HUES64 (cell line): ENCODE data around the gene TMEM250.

Source experiments
- H3K27ac ChIP-seq: 2 replicates; pipeline ENCODE4 v1.7.0; 2013; ENCODE audit warnings: low read depth, low read length, inconsistent platforms
- H3K27me3 ChIP-seq: 2 replicates; pipeline ENCODE4 v1.6.1; 2013; ENCODE audit warnings: mild to moderate bottlenecking, low read length; ENCODE audit not compliant: insufficient read depth
- H3K36me3 ChIP-seq: 2 replicates; pipeline ENCODE4 v1.6.1; 2013; ENCODE audit warnings: mild to moderate bottlenecking, low read length; ENCODE audit not compliant: insufficient read depth
- H3K4me1 ChIP-seq: 2 replicates; pipeline ENCODE4 v1.6.1; 2013; ENCODE audit warnings: mild to moderate bottlenecking, low read length, moderate library complexity; ENCODE audit not compliant: insufficient read depth
- H3K4me3 ChIP-seq: 2 replicates; pipeline ENCODE4 v1.5.1; 2013; ENCODE audit warnings: mild to moderate bottlenecking, low read length, moderate library complexity
- H3K9ac ChIP-seq: 2 replicates; pipeline ENCODE4 v1.6.1; 2013; ENCODE audit warnings: mild to moderate bottlenecking, low read depth, low read length
- H3K9me3 ChIP-seq: 2 replicates; pipeline ENCODE4 v1.6.1; 2013; ENCODE audit warnings: low read depth, low read length; ENCODE audit not compliant: insufficient read depth
- WGBS: fragments of 150-250, 120-280 bp; methylation state at CpG from one replicate; pipeline ENCODE4 v1.1.7; 2013; ENCODE audit warnings: missing lambda C conversion rate; 5-methylcytosine and 5-hydroxymethylcytosine counted together

Gene TMEM250

DNA sequence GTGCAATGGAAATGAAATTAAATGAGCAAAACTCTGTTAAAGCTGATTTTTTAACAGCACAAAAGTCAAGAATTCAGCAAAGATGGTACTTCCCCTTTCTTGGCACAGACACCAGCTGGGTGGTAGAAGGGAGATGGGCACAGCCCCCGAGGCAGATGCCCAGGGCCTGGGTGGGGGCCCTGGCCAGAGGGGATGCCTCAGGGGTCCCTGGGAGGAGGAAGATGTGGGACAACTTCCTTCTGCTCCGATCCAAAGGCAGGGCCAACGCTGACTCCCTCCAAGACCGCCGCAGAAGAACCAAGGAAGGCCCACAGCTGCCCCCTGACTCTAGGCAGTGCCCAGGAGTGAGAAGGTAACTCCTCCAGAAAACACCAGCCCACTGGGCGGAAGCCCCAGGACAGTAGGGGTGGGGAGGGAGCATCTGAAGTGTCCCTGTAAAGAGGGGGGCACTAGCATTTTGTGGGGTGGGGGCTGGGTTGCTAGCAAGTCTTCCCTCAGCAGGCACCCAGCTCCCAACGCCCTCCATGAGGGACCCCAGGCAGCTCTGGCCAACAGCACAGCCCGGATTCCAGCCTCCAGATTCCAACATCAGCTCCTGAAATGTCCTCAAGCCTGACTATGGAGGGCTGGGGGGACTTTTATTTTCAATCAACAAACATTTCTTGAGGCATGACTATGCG, 28.5 kb downstream of the TMEM250 start:
- peak overlapping the region; percentile 51 for H3K27ac ChIP-seq
- 83% methylated on average over 9 of the region's 9 CpGs for WGBS
- H3K4me3 ChIP-seq: no peak overlapping the region
- H3K27me3 ChIP-seq: peaks cover 15% of the 10 kb centered on the region
- H3K36me3 ChIP-seq: no peaks in the 10 kb centered on the region
- no peak overlapping the region; the same call in 1 of the 2 replicates for H3K9ac ChIP-seq
- peaks cover 21% of the 10 kb centered on the region for H3K4me1 ChIP-seq
- no peaks in the 10 kb centered on the region for H3K9me3 ChIP-seq

DNA sequence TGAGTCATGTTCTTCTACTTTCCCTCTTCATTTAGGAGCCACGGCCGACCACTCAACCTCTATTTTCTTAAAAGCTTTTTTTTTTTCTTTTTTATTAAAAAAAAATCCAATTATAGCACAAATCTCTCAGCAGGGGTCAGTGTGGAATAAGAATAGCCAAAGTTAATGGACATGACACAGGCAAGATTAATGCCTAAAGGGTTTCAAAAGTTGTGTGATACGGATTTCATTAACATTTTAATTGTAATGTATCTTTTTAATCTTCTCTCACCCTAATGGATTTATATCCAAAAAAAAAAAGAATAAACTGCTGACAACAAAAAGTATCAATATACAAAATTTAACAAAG, 29.0 kb downstream of the TMEM250 start:
- no peaks in the 10 kb centered on the region for H3K36me3 ChIP-seq
- no peaks in the 10 kb centered on the region for H3K9me3 ChIP-seq
- peaks cover 21% of the 10 kb centered on the region for H3K4me1 ChIP-seq
- no peak overlapping the region for H3K27ac ChIP-seq
- no peak overlapping the region for H3K4me3 ChIP-seq
- H3K27me3 ChIP-seq: peaks cover 15% of the 10 kb centered on the region
- WGBS: 75% methylated on average over 2 of the region's 3 CpGs
- H3K9ac ChIP-seq: no peak overlapping the region

DNA sequence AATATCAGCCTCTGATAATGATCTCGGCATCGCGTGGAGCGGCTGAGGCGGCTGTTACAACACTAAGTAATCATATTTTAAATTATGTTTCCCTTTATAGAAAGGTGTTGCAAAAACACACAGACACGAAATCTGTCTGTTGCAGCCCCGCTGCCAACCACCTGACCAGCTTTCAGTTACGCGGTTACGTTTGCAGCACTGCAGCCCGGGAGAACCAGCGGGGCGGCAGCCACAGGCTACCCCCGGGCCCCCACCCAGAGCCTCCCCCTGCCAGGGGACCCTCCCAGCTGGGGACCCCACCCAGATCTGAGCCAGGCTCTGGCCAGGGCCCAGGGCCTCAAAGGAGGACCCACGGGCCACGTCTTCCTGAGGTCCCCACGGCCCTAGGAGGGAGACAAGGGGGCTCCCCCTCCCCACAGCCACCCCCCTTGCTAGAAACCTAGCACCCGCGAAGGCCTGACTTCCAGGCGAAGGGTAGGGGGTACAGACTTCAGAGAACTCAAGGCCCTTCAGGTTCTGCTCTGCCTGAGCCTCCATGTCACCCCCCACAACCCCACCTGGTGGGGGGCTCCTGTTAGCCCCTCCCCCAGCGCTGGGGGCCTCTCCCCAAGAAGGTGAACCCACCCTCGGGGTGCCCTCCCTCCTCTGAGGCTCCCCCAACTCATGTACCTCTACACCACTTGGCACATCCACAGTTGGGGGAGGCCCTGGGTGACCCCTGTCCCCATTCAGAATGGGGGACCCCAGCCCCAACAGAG, 29.6 kb downstream of the TMEM250 start:
- 81% methylated on average over 17 of the region's 22 CpGs for WGBS
- no peak overlapping the region for H3K27ac ChIP-seq
- peaks cover 20% of the 10 kb centered on the region for H3K4me1 ChIP-seq
- peaks cover 9% of the 10 kb centered on the region for H3K27me3 ChIP-seq
- no peak overlapping the region for H3K9ac ChIP-seq
- no peaks in the 10 kb centered on the region for H3K36me3 ChIP-seq
- no peak overlapping the region for H3K4me3 ChIP-seq
- no peaks in the 10 kb centered on the region for H3K9me3 ChIP-seq

DNA sequence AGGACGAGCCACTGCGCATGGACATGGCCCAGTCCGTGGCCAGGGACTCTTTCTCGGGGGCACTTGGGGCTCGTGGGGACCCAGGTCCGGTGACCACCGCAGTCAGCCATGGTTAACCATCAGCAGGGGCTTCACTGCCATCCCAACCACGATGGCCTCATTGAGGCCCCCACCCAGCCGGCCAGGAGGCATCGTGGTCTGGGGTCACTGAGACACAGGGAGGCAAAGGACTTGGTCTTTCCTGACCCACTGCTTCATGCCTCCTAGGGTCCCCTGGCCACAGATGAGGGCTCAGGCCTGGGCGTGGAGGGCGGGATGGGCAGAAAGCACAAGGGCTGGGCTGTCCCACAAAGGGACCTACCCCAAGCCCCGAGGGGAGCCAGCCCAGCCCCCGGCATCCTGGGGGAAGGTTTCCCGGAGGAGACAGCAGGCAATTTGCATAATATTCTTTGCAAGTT, 30.2 kb downstream of the TMEM250 start:
- Histone ChIP-seq H3K4me3 (no peak overlapping the region), H3K27me3 (peaks cover 4% of the 10 kb centered on the region), H3K9me3 (no peaks in the 10 kb centered on the region), H3K9ac (no peak overlapping the region), H3K36me3 (no peaks in the 10 kb centered on the region), H3K4me1 (peaks cover 17% of the 10 kb centered on the region), H3K27ac (no peak overlapping the region)
- 85% methylated on average over 15 of the region's 15 CpGs for WGBS

DNA sequence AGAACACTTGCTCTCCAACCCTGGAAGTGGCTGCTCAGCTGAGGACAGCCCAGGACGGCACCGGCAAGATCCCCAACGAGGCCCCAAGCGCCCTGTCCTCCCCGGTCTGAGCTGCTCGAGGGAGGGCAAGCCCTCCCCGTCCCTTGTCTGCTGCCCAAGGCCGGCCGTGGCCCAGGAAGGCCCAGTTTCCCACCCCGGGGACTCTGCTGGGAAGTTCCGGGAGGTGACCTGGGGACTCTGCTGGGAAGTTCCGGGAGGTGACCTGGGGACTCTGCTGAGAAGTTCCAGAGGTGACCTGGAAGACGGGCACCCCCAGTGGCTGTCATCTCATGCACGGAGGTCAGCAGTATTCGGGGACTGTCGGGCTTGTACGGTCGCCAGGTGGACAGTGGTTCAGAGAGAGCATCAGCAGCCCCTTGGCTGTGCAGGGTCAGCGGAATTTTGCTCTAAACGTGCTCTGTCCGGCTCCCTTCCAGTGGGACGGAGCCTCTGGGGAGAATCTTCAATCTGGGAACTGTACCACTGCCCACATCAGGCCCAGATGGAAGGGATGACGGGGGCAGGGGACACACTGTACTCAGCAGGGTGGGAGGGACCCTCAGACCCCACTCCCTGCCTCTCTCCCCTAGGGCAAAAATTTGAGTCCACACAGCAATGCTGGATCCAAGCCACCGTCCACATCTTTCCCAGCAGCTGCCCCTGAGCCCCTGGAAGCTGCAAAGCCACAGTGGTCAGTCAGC, 30.8 kb downstream of the TMEM250 start:
- no peaks in the 10 kb centered on the region; the same call in 1 of the 2 replicates for H3K27me3 ChIP-seq
- peaks cover 17% of the 10 kb centered on the region for H3K4me1 ChIP-seq
- no peaks in the 10 kb centered on the region for H3K9me3 ChIP-seq
- H3K9ac ChIP-seq: no peak overlapping the region
- no peak overlapping the region for H3K27ac ChIP-seq
- H3K36me3 ChIP-seq: no peaks in the 10 kb centered on the region
- H3K4me3 ChIP-seq: no peak overlapping the region
- WGBS: 87% methylated on average over 24 of the region's 24 CpGs

DNA sequence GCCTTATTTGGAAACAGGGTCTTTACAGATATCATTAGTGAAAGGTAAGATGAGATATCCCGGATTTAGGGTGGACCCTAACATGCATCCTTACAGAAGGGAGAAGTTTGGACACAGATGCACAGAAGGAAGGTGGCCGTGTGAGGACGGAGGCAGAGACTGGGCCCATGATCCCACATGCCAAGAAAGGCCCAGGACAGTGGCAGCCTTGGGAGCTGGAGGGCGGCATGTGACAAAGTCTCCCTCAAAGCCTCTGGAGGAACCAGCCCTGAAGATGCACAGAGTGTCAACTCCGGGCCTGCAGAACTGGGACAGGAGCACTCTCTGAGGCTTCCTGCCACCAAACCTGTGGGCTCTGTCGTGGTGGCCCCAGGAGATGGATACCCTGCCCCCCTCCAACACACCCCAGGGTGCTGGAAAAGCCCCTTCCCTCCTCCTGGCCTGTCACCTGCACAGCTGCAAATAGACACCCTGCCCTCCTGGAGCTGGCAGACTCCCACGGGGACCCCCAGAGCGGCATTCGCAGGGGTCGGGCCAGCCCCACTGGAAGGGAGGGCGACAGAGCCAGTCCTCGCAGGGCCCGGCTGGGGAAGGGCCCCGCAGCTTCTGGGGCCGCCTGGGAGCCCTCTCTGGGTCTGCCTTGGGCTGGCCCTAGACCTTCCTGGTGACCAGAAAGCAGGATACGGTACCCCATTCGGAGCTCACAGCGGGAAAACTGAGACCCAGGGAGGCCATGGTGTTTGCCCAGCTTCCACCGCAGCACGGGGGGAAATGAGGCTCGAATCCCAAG, 31.5 kb downstream of the TMEM250 start:
- no peak overlapping the region for H3K9ac ChIP-seq
- H3K27ac ChIP-seq: no peak overlapping the region
- H3K4me1 ChIP-seq: peaks cover 17% of the 10 kb centered on the region
- H3K9me3 ChIP-seq: no peaks in the 10 kb centered on the region
- H3K27me3 ChIP-seq: no peaks in the 10 kb centered on the region
- no peak overlapping the region for H3K4me3 ChIP-seq
- 91% methylated on average over 21 of the region's 21 CpGs for WGBS
- no peaks in the 10 kb centered on the region for H3K36me3 ChIP-seq

DNA sequence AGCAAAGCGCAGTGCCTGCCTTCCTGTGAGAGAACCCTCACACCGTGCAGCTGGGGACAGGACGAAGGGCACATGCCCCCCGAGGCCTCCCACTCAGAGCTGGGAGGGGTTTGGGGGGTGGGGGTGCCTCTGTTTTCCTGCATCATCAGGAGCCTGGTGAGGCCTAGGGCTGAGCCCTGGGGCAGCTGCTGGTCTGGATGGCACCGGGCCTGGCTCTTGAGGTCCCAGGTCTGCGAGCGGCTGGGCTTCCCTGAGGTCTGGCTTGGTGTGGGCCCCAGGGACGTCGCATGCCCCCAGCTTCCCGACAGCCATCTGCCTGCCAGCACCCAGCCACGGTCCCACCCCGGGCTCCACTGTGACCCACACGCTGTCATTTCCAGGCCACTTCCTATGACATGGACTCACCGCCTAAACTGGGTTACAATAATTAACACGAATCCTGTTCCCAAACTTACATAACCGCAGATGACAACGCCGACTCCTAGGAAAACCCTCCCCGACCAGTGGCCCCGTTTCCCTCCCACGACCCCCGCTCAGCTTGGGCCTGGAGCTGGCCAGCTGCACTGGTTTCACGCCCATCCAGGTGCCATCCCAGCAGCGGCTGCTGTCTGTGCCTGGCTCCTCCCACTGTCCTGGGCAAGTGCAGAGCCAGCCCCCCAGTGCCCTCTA, 32.3 kb downstream of the TMEM250 start:
- Histone ChIP-seq H3K4me1 (peaks cover 12% of the 10 kb centered on the region), H3K4me3 (no peak overlapping the region), H3K27me3 (no peaks in the 10 kb centered on the region), H3K36me3 (no peaks in the 10 kb centered on the region), H3K9ac (no peak overlapping the region), H3K9me3 (no peaks in the 10 kb centered on the region), H3K27ac (no peak overlapping the region)
- WGBS: 92% methylated on average over 24 of the region's 24 CpGs

DNA sequence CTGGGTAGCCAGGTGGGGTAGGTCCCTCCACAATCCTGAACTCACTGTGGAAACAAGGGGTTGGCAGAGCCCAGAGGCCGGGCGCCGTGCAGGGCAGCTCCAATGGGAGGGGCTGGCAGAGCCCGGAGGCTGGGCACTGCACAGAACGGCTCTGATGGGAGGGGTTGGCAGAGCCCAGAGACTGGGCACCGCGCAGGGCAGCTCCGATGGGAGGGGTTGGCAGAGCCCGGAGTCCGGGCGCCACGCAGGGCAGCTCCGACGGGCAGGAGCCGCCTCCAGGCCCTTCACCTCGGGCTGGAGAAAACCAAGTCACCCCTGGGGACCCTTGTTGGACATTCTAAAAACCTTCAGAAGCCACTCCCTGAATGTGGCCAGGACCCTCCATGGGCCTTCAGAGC, 32.9 kb downstream of the TMEM250 start:
- H3K9me3 ChIP-seq: no peaks in the 10 kb centered on the region
- H3K9ac ChIP-seq: no peak overlapping the region
- no peaks in the 10 kb centered on the region for H3K36me3 ChIP-seq
- 91% methylated on average over 16 of the region's 16 CpGs for WGBS
- H3K4me3 ChIP-seq: no peak overlapping the region
- H3K27me3 ChIP-seq: no peaks in the 10 kb centered on the region
- no peak overlapping the region for H3K27ac ChIP-seq
- H3K4me1 ChIP-seq: peaks cover 8% of the 10 kb centered on the region; the same call in 1 of the 2 replicates

DNA sequence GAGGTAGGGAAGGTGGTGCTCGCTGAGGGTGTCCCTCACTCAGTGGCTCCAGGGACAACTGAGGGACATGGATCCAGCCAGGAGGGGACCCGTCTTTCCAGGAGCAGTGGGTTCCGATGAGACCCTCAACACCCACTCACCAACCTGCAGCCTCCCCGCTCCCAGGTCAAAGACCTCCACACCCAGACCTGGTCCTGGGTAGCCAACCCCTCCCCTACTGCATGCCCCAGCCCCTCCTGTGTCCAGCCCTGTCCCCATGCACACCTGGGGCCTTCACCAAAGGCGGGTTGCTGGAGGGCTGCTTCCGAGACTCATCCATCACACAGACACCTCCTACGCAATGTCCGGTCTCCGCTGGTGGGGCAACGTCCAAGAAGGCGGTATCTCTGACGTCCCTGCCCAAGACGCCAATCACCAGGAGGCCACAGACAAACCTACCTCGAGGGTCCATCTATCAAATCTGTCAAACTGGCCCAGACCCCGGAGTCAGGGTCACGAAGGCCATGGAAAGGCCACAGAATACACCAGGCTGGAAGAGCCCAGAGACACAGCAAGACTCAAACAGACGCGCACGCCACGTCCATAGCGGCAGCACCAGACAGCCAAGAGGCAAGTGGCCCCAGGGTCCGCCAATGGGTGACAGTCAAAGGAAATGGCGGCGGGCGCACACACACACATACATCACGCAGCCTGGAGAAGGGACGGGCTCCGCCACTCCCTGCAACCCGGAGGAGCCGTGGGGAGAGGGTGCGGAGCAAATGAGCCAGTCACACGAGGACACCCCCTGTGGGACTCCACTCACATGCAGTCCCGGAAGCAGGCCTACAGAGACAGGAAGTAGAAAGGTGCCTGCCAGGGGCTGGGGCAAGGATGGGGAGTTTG, 34.4 kb downstream of the TMEM250 start:
- H3K36me3 ChIP-seq: no peaks in the 10 kb centered on the region
- no peak overlapping the region for H3K27ac ChIP-seq
- H3K4me1 ChIP-seq: no peaks in the 10 kb centered on the region; the same call in 1 of the 2 replicates
- 95% methylated on average over 33 of the region's 33 CpGs for WGBS
- H3K4me3 ChIP-seq: no peak overlapping the region
- H3K27me3 ChIP-seq: no peaks in the 10 kb centered on the region
- H3K9ac ChIP-seq: no peak overlapping the region
- no peaks in the 10 kb centered on the region for H3K9me3 ChIP-seq
